ENCODE data around the gene UPK3A.

DNA sequence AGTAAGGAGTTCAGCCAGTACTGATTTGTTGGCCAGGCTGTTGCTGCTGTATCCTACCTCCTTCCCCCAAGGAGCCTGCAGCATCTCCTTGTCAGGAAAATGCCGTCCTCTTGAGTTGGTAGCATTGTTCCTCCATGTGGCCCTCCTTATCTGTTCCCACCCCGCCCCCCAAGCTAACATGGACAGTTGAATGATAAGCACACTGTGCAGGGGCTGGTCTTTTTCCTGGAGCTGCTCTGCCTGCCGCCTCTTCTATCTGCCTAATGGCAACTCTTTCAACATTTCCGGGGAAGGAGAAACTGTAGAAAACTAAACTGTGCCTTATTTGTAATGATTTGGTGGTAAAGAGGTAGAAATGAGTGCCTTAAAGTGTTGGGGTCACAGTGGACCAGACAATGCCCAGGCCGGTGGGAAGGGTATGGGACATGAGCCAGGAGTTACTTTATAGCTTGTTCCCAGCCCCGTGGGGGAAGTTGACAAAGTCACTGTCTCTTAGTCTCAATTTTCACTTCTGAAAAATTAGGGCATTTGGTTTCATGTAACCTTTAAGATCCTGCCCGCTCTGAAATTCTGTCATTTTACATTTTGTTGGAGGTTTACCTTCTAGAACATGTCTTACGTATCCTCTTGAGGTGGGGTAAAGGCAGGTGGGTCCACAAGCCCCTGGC lies 29.4 kb downstream of the UPK3A start:
- no peak for TF ChIP-seq EZH2 (IDR thresholded peaks at IDR 0.05; ENCODE audit: borderline replicate concordance, low read depth, low read length, severe bottlenecking)
- TF ChIP-seq CTCF (IDR thresholded peaks at IDR 0.05; ENCODE audit: borderline replicate concordance, extremely low read depth, low read length, poor library complexity, severe bottlenecking), result no peak

All from DND-41 (cell line).